Stomach smooth muscle (tissue), 2 donors: Measurements from ENCODE around the gene UPK3B.
"Not testable (repeated sequence)": the region's sequence is repeated elsewhere in the genome, so short reads cannot be mapped to it uniquely, and the experiment has no call there.

Experiments
- H3K27ac ChIP-seq: one replicate; pipeline ENCODE4 v1.7.0; 2013; ENCODE audit warnings: mild to moderate bottlenecking, low read length, inconsistent platforms
- H3K27me3 ChIP-seq, 2 donors: one replicate each; pipeline ENCODE4 v1.7.0; 2013; ENCODE audit warnings: low read length in 2 of 2; ENCODE audit not compliant: insufficient read depth in 2 of 2, control insufficient read depth in 1 of 2
- H3K36me3 ChIP-seq, 2 donors: one replicate each; pipeline ENCODE4 v1.7.0; 2013; ENCODE audit warnings: low read length in 2 of 2; ENCODE audit not compliant: control insufficient read depth in 2 of 2, insufficient read depth in 2 of 2
- H3K4me1 ChIP-seq: one replicate; pipeline ENCODE4 v1.7.0; 2013; ENCODE audit warnings: low read length; ENCODE audit not compliant: control insufficient read depth, insufficient read depth
- H3K4me3 ChIP-seq, 2 donors: one replicate each; pipeline ENCODE4 v1.7.0; 2013; ENCODE audit warnings: low read length in 2 of 2
- H3K9ac ChIP-seq, 2 donors: one replicate each; pipeline ENCODE4 v1.7.0; 2013; ENCODE audit warnings: low read length in 2 of 2, mild to moderate bottlenecking in 1 of 2
- H3K9me3 ChIP-seq, 2 donors: one replicate each; pipeline ENCODE4 v1.7.0; 2013; ENCODE audit warnings: low read length in 2 of 2; ENCODE audit not compliant: control insufficient read depth in 2 of 2
- donor health status: healthy.
- donor health status: Pancreatic carcinoma.

Gene UPK3B

GRCh38 chr7:76516932-76517331 lies 6.6 kb downstream of the UPK3B start:
- H3K4me3 ChIP-seq, H3K36me3 ChIP-seq, H3K27ac ChIP-seq: not testable (repeated sequence)

GRCh38 chr7:76526183-76526582 lies 15.8 kb downstream of the UPK3B start:
- H3K36me3 ChIP-seq, H3K9ac ChIP-seq, H3K27ac ChIP-seq, H3K27me3 ChIP-seq, H3K4me3 ChIP-seq, H3K9me3 ChIP-seq, H3K4me1 ChIP-seq: not testable (repeated sequence)

More at GRCh38 chr7:76516932-76517331, 6.6 kb downstream of the UPK3B start:
- H3K9me3 ChIP-seq, H3K4me1 ChIP-seq, H3K27me3 ChIP-seq, H3K9ac ChIP-seq: not testable (repeated sequence)

GRCh38 chr7:76531643-76532042 lies 21.3 kb downstream of the UPK3B start:
- H3K9me3 ChIP-seq, H3K36me3 ChIP-seq, H3K4me3 ChIP-seq: not testable (repeated sequence)

GRCh38 chr7:76543197-76543596 lies 32.8 kb downstream of the UPK3B start, which contains the start of gene SPDYE16:
Gene SPDYE16, minus strand, starts transcription at chr7:76543297. Its CDS starts 1,838 bp downstream, at chr7:76541459.
- not testable (repeated sequence) for H3K27me3 ChIP-seq

More at GRCh38 chr7:76531643-76532042, 21.3 kb downstream of the UPK3B start:
- H3K4me1 ChIP-seq, H3K27ac ChIP-seq, H3K9ac ChIP-seq, H3K27me3 ChIP-seq: not testable (repeated sequence)

GRCh38 chr7:76549025-76549854 lies 38.9 kb downstream of the UPK3B start:
- not testable (repeated sequence) for H3K4me1 ChIP-seq, H3K36me3 ChIP-seq, H3K9me3 ChIP-seq, H3K27me3 ChIP-seq
- peak overlapping the region; percentile 60 to 77 for H3K4me3 ChIP-seq
- H3K27ac ChIP-seq = peak overlapping the region; percentile 67
- peak overlapping the region; percentile 74 to 80 for H3K9ac ChIP-seq

More at GRCh38 chr7:76543197-76543596, 32.8 kb downstream of the UPK3B start, which contains the start of gene SPDYE16:
- H3K36me3 ChIP-seq, H3K9me3 ChIP-seq, H3K4me3 ChIP-seq, H3K27ac ChIP-seq, H3K4me1 ChIP-seq, H3K9ac ChIP-seq: not testable (repeated sequence)

GRCh38 chr7:76549855-76550248 lies 39.5 kb downstream of the UPK3B start:
- H3K9ac ChIP-seq = peak overlapping the region; percentile 74 to 80
- not testable (repeated sequence) for H3K27me3 ChIP-seq, H3K4me1 ChIP-seq, H3K9me3 ChIP-seq, H3K36me3 ChIP-seq
- peak overlapping the region; percentile 67 for H3K27ac ChIP-seq
- peak overlapping the region; percentile 60 to 77 for H3K4me3 ChIP-seq

- H3K36me3 ChIP-seq, H3K27me3 ChIP-seq, H3K9ac ChIP-seq, H3K4me1 ChIP-seq, H3K4me3 ChIP-seq, H3K27ac ChIP-seq, H3K9me3 ChIP-seq: not testable (repeated sequence)
These were observed 41.6 kb downstream of the UPK3B start for GRCh38 chr7:76551992-76552391.

GRCh38 chr7:76559685-76560084 lies 49.3 kb downstream of the UPK3B start:
- not testable (repeated sequence) for H3K9me3 ChIP-seq, H3K27ac ChIP-seq, H3K4me1 ChIP-seq, H3K9ac ChIP-seq, H3K36me3 ChIP-seq, H3K27me3 ChIP-seq, H3K4me3 ChIP-seq

- H3K27ac ChIP-seq, H3K4me1 ChIP-seq, H3K27me3 ChIP-seq, H3K4me3 ChIP-seq, H3K36me3 ChIP-seq, H3K9me3 ChIP-seq, H3K9ac ChIP-seq: not testable (repeated sequence)
These were observed 49.8 kb downstream of the UPK3B start for GRCh38 chr7:76560157-76560556.

- H3K36me3 ChIP-seq, H3K9me3 ChIP-seq, H3K4me1 ChIP-seq, H3K27me3 ChIP-seq, H3K4me3 ChIP-seq, H3K9ac ChIP-seq, H3K27ac ChIP-seq: not testable (repeated sequence)
These were observed 51.0 kb downstream of the UPK3B start for GRCh38 chr7:76561342-76561741.

- not testable (repeated sequence) for H3K4me1 ChIP-seq, H3K4me3 ChIP-seq, H3K36me3 ChIP-seq, H3K9me3 ChIP-seq, H3K9ac ChIP-seq, H3K27ac ChIP-seq, H3K27me3 ChIP-seq
These were observed 54.6 kb downstream of the UPK3B start for GRCh38 chr7:76565001-76565400.
